DOHH2 (cell line): ENCODE data around the gene HAPLN2.

Experiments
- EZH2phosphoT487 ChIP-seq: fragments of 200-600 bp; sonication (generic); IDR thresholded peaks from 2 replicates; pipeline ENCODE4 v1.6.1; 2017; ENCODE audit warnings: borderline replicate concordance, mild to moderate bottlenecking, antibody characterized with exemption, low read length, moderate library complexity, mixed read lengths
- TF ChIP-seq, protein P1 (sequence below): fragments of 200-600 bp; sonication (generic); IDR thresholded peaks from one replicate; pipeline ENCODE4 v1.5.1; 2014; ENCODE audit warnings: antibody characterized with exemption, mild to moderate bottlenecking, low read depth, low read length; ENCODE audit not compliant: poor library complexity, severe bottlenecking

DNA sequence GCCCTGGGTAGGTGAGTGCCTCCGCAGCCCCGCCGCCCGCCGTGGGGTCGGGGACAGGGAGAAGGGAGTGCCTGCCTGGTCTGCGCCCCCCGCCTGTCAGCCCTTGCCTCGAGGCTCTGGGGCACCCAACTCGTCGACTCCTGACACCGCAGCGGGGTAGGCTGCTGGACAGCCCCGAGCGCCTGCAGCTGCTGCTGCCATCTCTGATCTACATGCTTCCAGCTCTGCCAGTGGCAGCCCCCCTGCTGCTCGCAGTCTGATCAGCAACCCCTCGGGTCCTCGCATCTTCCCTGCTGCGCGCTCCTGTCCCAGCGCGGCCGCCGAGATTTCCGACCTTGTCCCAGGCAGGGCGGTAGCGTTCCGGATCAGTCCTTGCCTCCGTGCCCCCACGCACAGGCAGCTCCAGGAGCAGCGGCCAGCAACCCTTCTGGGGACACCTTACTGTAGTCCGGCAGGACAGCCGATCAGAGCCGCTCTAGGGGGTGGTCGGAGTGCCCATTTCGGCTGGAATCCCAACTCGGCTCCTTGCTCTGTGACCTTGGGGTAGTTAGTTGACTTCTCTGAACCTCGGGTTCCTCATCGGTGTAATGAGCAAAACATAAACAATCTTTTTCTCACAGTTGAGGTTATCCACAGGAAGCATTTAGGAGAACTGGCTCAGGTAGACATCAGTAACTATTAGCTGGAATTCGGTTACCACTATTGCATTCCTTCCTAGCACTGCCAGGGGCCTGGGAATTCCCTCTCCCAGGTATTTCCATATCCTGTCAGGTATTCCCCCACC, 23.2 kb downstream of the HAPLN2 start:
- TF ChIP-seq, protein P1, sequence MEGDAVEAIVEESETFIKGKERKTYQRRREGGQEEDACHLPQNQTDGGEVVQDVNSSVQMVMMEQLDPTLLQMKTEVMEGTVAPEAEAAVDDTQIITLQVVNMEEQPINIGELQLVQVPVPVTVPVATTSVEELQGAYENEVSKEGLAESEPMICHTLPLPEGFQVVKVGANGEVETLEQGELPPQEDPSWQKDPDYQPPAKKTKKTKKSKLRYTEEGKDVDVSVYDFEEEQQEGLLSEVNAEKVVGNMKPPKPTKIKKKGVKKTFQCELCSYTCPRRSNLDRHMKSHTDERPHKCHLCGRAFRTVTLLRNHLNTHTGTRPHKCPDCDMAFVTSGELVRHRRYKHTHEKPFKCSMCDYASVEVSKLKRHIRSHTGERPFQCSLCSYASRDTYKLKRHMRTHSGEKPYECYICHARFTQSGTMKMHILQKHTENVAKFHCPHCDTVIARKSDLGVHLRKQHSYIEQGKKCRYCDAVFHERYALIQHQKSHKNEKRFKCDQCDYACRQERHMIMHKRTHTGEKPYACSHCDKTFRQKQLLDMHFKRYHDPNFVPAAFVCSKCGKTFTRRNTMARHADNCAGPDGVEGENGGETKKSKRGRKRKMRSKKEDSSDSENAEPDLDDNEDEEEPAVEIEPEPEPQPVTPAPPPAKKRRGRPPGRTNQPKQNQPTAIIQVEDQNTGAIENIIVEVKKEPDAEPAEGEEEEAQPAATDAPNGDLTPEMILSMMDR = no peak
- no peak for TF ChIP-seq EZH2phosphoT487
